CD8-positive, alpha-beta memory T cell (primary cell): ENCODE data around the gene UBE2E1. TPM values are rescaled to one million over a fixed set of nuclear protein-coding genes. Genes with fewer than 3 reads are reported as not detected.
A peak's percentile ranks its signal among the peaks of the same experiment; 100 is the strongest.

Source experiments
- CTCF ChIA-PET: fragments of 350-600 bp; sonication (Branson Sonifier 250); formaldehyde crosslinking; loops from one replicate; lab custom pipeline; 2021; ENCODE audit warnings: antibody characterized with exemption; lab: Charles Lee
- POLR2A ChIA-PET: fragments of 350-600 bp; sonication (Branson Sonifier 250); formaldehyde crosslinking; loops from one replicate; lab custom pipeline; 2021; ENCODE audit warnings: antibody characterized with exemption; lab: Charles Lee
- DNase-seq, 5 donors: peaks; one replicate each; pipeline versions ENCODE4 v3.0.0 to v3.0.0-alpha.2; 2020 to 2022; ENCODE audit warnings: mixed read lengths in 1 of 5
- H3K27ac ChIP-seq: one replicate; pipeline ENCODE4 v1.7.0; 2013; ENCODE audit warnings: low read depth, mild to moderate bottlenecking, low read length, moderate library complexity
- H3K27me3 ChIP-seq: 2 replicates; pipeline ENCODE4 v1.7.0; 2013; ENCODE audit warnings: low read length, mild to moderate bottlenecking; ENCODE audit not compliant: insufficient read depth, poor library complexity, severe bottlenecking
- H3K36me3 ChIP-seq: 2 replicates; pipeline ENCODE4 v1.7.0; 2013; ENCODE audit warnings: mild to moderate bottlenecking, low read length, moderate library complexity; ENCODE audit not compliant: insufficient read depth
- H3K4me1 ChIP-seq: 2 replicates; pipeline ENCODE4 v1.7.0; 2013; ENCODE audit warnings: mild to moderate bottlenecking, low read length, moderate library complexity; ENCODE audit not compliant: insufficient read depth
- H3K4me3 ChIP-seq: 2 replicates; pipeline ENCODE4 v1.7.0; 2013; ENCODE audit warnings: mild to moderate bottlenecking, low read length
- H3K9me3 ChIP-seq: 2 replicates; pipeline ENCODE4 v1.7.0; 2013; ENCODE audit warnings: mild to moderate bottlenecking, low read length
- H3K27ac Mint-ChIP-seq, 8 donors: one replicate each; pipeline ENCODE4 v1.8.0; 2020 to 2021; ENCODE audit warnings: mixed read lengths in 8 of 8, mild to moderate bottlenecking in 6 of 8, inconsistent platforms in 3 of 8, moderate library complexity in 3 of 8
- H3K27me3 Mint-ChIP-seq, 2 donors: one replicate each; pipeline ENCODE4 v1.8.0; 2020 to 2021; ENCODE audit warnings: mixed read lengths in 2 of 2, mild to moderate bottlenecking in 1 of 2, moderate library complexity in 1 of 2
- H3K36me3 Mint-ChIP-seq, 3 donors: one replicate each; pipeline ENCODE4 v1.8.0; 2020 to 2021; ENCODE audit warnings: mixed read lengths in 3 of 3, inconsistent platforms in 1 of 3, mild to moderate bottlenecking in 1 of 3
- H3K4me1 Mint-ChIP-seq, 3 donors: one replicate each; pipeline ENCODE4 v1.8.0; 2020 to 2021; ENCODE audit warnings: mixed read lengths in 3 of 3, inconsistent platforms in 1 of 3, mild to moderate bottlenecking in 1 of 3
- H3K4me3 Mint-ChIP-seq, 7 donors: one replicate each; pipeline ENCODE4 v1.8.0; 2020 to 2021; ENCODE audit warnings: mixed read lengths in 7 of 7, mild to moderate bottlenecking in 6 of 7, moderate library complexity in 4 of 7, inconsistent platforms in 2 of 7
- H3K9me3 Mint-ChIP-seq, 5 donors: one replicate each; pipeline ENCODE4 v1.8.0; 2020 to 2022; ENCODE audit warnings: mixed read lengths in 5 of 5, mild to moderate bottlenecking in 3 of 5, moderate library complexity in 2 of 5, inconsistent platforms in 1 of 5
- polyA plus RNA-seq: library from polyadenylated mRNA; unstranded; fragments of 300-500 nt; fragmentation: Illumina TruSeq; gene quantifications from one replicate; pipeline ENCODE4 v1.2.3, GENCODE V29; 2021
- total RNA-seq, 2 experiments: library from RNA; stranded (reverse); gene quantifications; one replicate each; pipeline ENCODE4 v1.2.3, GENCODE V29; 2021

The UBE2E1 gene
- total and polyA plus RNA-seq, 3 experiments from 2014 or later: 8.1 to 50.7 (median 50.1) TPM

- H3K27me3 ChIP-seq: no peaks in the 10 kb centered on the region
- POLR2A ChIA-PET: no interaction called here
- H3K9me3 Mint-ChIP-seq: no peaks in the 10 kb centered on the region
- no peak overlapping the region for H3K4me3 ChIP-seq
- no peaks in the 10 kb centered on the region for H3K27me3 Mint-ChIP-seq
- H3K27ac Mint-ChIP-seq: peak overlapping the region in 1 of 8 donors; percentile 63
- DNase-seq: no peak
- H3K4me3 Mint-ChIP-seq: no peak overlapping the region
- H3K4me1 Mint-ChIP-seq: peaks cover 51 to 62% (median 54%) of the 10 kb centered on the region in 3 donors
- CTCF ChIA-PET: interaction anchor here (1.2 kb wide), 1 partner anchor 26 kb away, joined by 3 read pairs; no protein-coding TSS in a partner anchor
- H3K4me1 ChIP-seq: no peaks in the 10 kb centered on the region
- no peaks in the 10 kb centered on the region for H3K9me3 ChIP-seq
- no peaks in the 10 kb centered on the region for H3K36me3 ChIP-seq
- H3K36me3 Mint-ChIP-seq: peaks cover 0 to 4% (median 1%) of the 10 kb centered on the region in 3 donors
- H3K27ac ChIP-seq: no peak overlapping the region
These were observed 28.5 kb downstream of the UBE2E1 start for GRCh38 chr3:23834082-23834870.

- peak overlapping the region in 2 of 8 donors; percentile 7 to 13 for H3K27ac Mint-ChIP-seq
- no peaks in the 10 kb centered on the region for H3K27me3 Mint-ChIP-seq
- Histone ChIP-seq H3K36me3 (no peaks in the 10 kb centered on the region), H3K27ac (no peak overlapping the region), H3K4me3 (no peak overlapping the region), H3K9me3 (no peaks in the 10 kb centered on the region), H3K4me1 (no peaks in the 10 kb centered on the region), H3K27me3 (no peaks in the 10 kb centered on the region)
- peaks cover 49 to 62% (median 53%) of the 10 kb centered on the region in 3 donors for H3K4me1 Mint-ChIP-seq
- no peaks in the 10 kb centered on the region for H3K9me3 Mint-ChIP-seq
- CTCF ChIA-PET: interaction anchor here (1.7 kb wide), 1 partner anchor 11 kb away, joined by 4 read pairs; no protein-coding TSS in a partner anchor
- H3K36me3 Mint-ChIP-seq: peaks cover 0 to 4% (median 1%) of the 10 kb centered on the region in 3 donors
- POLR2A ChIA-PET: no interaction called here
- DNase-seq: no peak
- H3K4me3 Mint-ChIP-seq: no peak overlapping the region
These were observed 29.3 kb downstream of the UBE2E1 start for GRCh38 chr3:23835087-23835486.

GRCh38 chr3:23835802-23836201 lies 30.0 kb downstream of the UBE2E1 start:
- no peaks in the 10 kb centered on the region for H3K36me3 ChIP-seq
- H3K36me3 Mint-ChIP-seq: peaks cover 0 to 5% (median 1%) of the 10 kb centered on the region in 3 donors
- no peak overlapping the region for H3K27ac ChIP-seq
- H3K9me3 Mint-ChIP-seq: no peaks in the 10 kb centered on the region
- no peaks in the 10 kb centered on the region for H3K4me1 ChIP-seq
- H3K27me3 Mint-ChIP-seq: no peaks in the 10 kb centered on the region
- ChIA-PET CTCF (interaction anchor here (1.1 to 1.7 kb wide), 3 partner anchors 9 to 81 kb away, joined by 3 to 4 read pairs (median 3); partner anchors contain the start of genes NKIRAS1 and RPL15), POLR2A (no interaction called here)
- no peaks in the 10 kb centered on the region for H3K9me3 ChIP-seq
- H3K4me3 Mint-ChIP-seq: no peak overlapping the region
- H3K27me3 ChIP-seq: no peaks in the 10 kb centered on the region
- H3K4me3 ChIP-seq: no peak overlapping the region
- H3K27ac Mint-ChIP-seq: no peak overlapping the region
- H3K4me1 Mint-ChIP-seq: peaks cover 49 to 62% (median 53%) of the 10 kb centered on the region in 3 donors
- no peak for DNase-seq

GRCh38 chr3:23836536-23837230 lies 30.9 kb downstream of the UBE2E1 start:
- Histone ChIP-seq H3K36me3 (no peaks in the 10 kb centered on the region), H3K9me3 (no peaks in the 10 kb centered on the region), H3K4me1 (no peaks in the 10 kb centered on the region), H3K4me3 (no peak overlapping the region), H3K27me3 (no peaks in the 10 kb centered on the region), H3K27ac (no peak overlapping the region)
- ChIA-PET CTCF (interaction anchor here (1.1 to 1.7 kb wide), 3 partner anchors 9 to 80 kb away, joined by 3 to 4 read pairs (median 3); partner anchors contain the start of genes NKIRAS1 and RPL15), POLR2A (no interaction called here)
- H3K4me1 Mint-ChIP-seq: peaks cover 48 to 65% (median 55%) of the 10 kb centered on the region in 3 donors
- H3K27ac Mint-ChIP-seq: peak overlapping the region in 5 of 8 donors; percentile 0 to 49 (median 3)
- H3K9me3 Mint-ChIP-seq: no peaks in the 10 kb centered on the region
- no peak overlapping the region for H3K4me3 Mint-ChIP-seq
- H3K36me3 Mint-ChIP-seq: peaks cover 0 to 5% (median 1%) of the 10 kb centered on the region in 3 donors
- DNase-seq: no peak
- no peaks in the 10 kb centered on the region for H3K27me3 Mint-ChIP-seq

- H3K27me3 Mint-ChIP-seq: no peaks in the 10 kb centered on the region
- no peak overlapping the region for H3K27ac ChIP-seq
- CTCF ChIA-PET: no interaction called here
- POLR2A ChIA-PET: no interaction called here
- no peaks in the 10 kb centered on the region for H3K36me3 ChIP-seq
- H3K9me3 ChIP-seq: no peaks in the 10 kb centered on the region
- H3K4me1 Mint-ChIP-seq: peaks cover 46 to 65% (median 54%) of the 10 kb centered on the region in 3 donors
- no peak overlapping the region for H3K4me3 ChIP-seq
- H3K27me3 ChIP-seq: no peaks in the 10 kb centered on the region
- peak overlapping the region in 3 of 8 donors; percentile 3 to 5 (median 3) for H3K27ac Mint-ChIP-seq
- no peak for DNase-seq
- H3K36me3 Mint-ChIP-seq: peaks cover 0 to 2% (median 0%) of the 10 kb centered on the region in 3 donors
- no peak overlapping the region for H3K4me3 Mint-ChIP-seq
- no peaks in the 10 kb centered on the region for H3K9me3 Mint-ChIP-seq
- no peaks in the 10 kb centered on the region for H3K4me1 ChIP-seq
These were observed 31.5 kb downstream of the UBE2E1 start for GRCh38 chr3:23837286-23837685.

GRCh38 chr3:23837691-23838090 lies 31.9 kb downstream of the UBE2E1 start:
- no peak for DNase-seq
- Mint-ChIP-seq H3K36me3 (peaks cover 0 to 2% (median 0%) of the 10 kb centered on the region in 3 donors), H3K4me1 (peaks cover 46 to 67% (median 53%) of the 10 kb centered on the region in 3 donors), H3K9me3 (no peaks in the 10 kb centered on the region), H3K4me3 (no peak overlapping the region), H3K27ac (peak overlapping the region in 1 of 8 donors; percentile 5), H3K27me3 (no peaks in the 10 kb centered on the region)
- Histone ChIP-seq H3K4me1 (no peaks in the 10 kb centered on the region), H3K27me3 (no peaks in the 10 kb centered on the region), H3K36me3 (no peaks in the 10 kb centered on the region), H3K4me3 (no peak overlapping the region), H3K9me3 (no peaks in the 10 kb centered on the region), H3K27ac (no peak overlapping the region)
- ChIA-PET POLR2A (no interaction called here), CTCF (no interaction called here)

- no peak for DNase-seq
- H3K9me3 ChIP-seq: no peaks in the 10 kb centered on the region
- no peaks in the 10 kb centered on the region for H3K9me3 Mint-ChIP-seq
- ChIA-PET POLR2A (no interaction called here), CTCF (interaction anchor here (1.0 kb wide), 1 partner anchor 13 kb away, joined by 4 read pairs; no protein-coding TSS in a partner anchor)
- H3K27me3 Mint-ChIP-seq: no peaks in the 10 kb centered on the region
- no peaks in the 10 kb centered on the region for H3K27me3 ChIP-seq
- H3K4me3 Mint-ChIP-seq: no peak overlapping the region
- no peaks in the 10 kb centered on the region for H3K4me1 ChIP-seq
- no peaks in the 10 kb centered on the region for H3K36me3 ChIP-seq
- H3K27ac ChIP-seq: no peak overlapping the region
- H3K4me1 Mint-ChIP-seq: peaks cover 51 to 77% (median 61%) of the 10 kb centered on the region in 3 donors
- H3K27ac Mint-ChIP-seq: no peak overlapping the region
- no peak overlapping the region for H3K4me3 ChIP-seq
- peaks cover 0 to 3% (median 0%) of the 10 kb centered on the region in 3 donors for H3K36me3 Mint-ChIP-seq
These were observed 34.8 kb downstream of the UBE2E1 start for GRCh38 chr3:23840521-23840920.
